Measurements from ENCODE around the gene MICAL3.
"Not testable (repeated sequence)": the region's sequence is repeated elsewhere in the genome, so short reads cannot be mapped to it uniquely, and the experiment has no call there.

MICAL3 gene

GRCh38 chr22:17774206-17774925 lies 250.0 kb downstream of the MICAL3 start, which contains the start of gene BID:
Gene BID (minus strand): TSS chr22:17774469. CDS start chr22:17750116, 24,353 bp downstream.
- no peak for DNase-seq

DNA sequence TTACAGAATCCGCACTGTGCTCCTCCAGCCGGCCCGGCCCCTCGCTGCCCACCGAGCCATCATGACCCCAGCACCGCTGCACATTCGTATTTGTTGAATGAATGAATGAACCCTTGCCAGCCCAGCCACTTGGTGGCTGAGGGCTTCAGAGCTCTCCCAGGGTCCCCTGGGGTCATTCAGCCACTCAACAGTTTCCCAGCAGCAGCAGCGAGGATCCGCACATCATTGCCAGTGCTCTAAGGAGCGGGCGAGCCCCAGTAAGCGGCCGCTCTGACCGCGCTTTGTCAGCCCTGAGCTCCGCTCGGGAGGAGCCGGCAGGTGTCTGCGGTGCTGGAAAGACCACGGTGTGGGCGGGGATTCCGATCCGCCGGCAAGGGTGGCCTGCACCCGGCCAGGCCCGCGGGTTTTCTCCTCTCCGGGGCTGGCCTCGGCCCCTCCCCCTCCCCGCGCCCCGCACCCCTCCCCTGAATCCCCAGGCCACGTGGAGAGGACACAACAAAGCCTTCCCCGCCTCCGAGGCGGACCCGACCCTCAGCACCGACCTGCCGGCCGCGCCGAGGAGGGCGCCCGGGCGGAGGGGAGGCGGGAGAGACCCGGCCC lies 250.7 kb downstream of the MICAL3 start:
- DNase-seq, result peak; percentile 16

- no peak for DNase-seq
These were observed 251.3 kb downstream of the MICAL3 start for GRCh38 chr22:17772958-17773605.

- no peak for DNase-seq
These were observed 252.0 kb downstream of the MICAL3 start for GRCh38 chr22:17772249-17772957.

DNA sequence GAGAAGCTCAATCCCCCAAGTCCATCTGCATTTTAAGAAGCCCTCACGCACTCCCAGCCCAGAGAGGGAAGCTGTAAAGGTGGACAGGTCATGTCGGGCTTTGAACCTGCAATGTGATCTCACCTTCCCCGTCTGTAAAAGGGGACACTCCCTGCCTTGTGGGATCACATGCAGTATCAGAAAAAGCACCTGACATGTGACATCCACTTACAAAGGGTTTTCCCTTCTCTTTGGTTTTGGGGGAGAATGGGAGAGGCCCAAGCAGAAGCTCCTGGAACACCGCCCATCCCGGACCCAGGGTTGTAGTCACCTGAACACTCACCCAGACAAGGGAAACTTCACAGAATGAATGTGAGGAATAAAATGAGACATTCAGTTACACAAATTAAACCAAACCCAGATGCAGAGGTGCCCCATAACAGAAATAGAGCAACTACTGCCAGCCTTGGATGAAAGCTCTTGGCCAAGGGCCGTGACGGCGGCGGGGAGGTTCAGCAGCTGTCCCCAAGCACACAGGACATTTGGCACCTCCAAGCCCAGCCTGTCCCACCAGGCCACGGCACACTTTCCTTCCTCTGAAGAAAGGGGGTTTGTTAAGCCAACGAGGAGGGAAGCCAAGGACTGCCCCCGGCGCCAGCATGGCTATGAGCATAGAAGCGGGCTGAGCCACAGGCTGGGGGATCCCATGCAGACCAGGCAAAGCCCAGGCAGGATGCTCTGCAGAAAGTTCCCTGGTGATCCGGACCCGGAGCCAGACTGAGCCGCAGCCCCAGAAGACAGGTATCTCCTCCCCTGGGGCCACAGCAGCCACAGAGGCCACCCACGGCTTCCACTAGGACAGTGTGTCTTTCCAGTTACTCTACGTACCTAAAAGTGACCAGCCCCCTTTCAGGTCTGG lies 253.9 kb downstream of the MICAL3 start:
- no peak for DNase-seq

DNA sequence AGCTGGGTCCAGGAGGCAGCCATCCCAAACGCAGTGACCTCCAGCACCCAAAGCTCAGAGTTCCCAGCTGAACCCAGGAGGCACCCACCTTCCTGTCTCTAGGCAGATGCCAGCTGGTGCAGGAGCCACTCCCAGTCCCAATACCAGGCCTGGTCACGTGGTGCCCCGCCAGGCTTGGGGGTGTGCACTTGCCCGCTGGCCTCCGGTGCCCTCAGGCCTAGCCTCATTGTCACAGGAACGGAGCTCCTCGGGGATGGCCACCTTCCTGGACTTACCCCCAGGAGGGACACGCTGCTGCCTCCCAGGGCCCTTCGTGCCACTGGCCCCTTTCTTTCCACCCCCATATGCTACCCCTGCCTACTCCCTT lies 254.7 kb downstream of the MICAL3 start:
- DNase-seq, result no peak

- no peak for DNase-seq
These were observed 255.2 kb downstream of the MICAL3 start for GRCh38 chr22:17769013-17769715.

DNA sequence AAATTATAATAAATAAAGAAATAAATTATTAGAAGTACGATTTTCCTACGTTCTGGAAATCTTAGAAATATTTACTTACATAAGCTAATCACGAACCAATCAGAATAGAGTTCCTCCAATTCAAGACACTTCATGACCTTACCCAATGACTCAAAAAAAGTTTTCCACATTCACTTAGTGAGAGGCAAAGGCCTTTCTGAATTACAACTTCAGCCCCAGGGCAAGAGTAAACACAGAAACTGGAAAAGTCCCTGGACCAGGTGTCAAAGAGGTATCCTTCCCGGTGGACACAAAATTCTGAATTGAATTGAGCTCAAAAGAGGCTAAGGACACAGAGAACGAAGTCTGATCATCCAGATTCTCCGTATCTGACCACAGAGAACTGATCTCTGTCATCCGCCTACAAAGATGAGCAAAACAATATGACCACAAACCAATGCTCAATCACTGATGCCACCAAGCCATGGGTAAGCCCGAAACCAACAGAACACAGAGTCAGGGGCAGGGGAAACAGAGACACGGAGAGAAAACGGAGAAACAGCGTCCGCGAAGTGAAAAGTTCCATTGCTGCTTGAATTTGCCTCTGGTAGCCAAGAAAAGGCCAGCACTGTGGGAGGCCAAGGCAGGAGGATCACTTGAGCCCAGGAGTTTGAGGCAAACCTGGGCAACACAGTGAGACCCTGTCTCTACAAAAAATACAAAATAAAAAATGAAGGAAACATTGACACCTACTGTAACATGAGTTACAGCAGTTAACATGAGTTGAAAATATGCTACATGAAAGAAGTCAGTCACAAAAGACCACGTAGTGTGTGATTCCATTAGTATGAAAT lies 256.9 kb downstream of the MICAL3 start:
- DNase-seq, result no peak

GRCh38 chr22:17764852-17765251 lies 259.5 kb downstream of the MICAL3 start:
- DNase-seq, result not testable (repeated sequence)

- DNase-seq, result no peak
These were observed 260.3 kb downstream of the MICAL3 start for GRCh38 chr22:17764036-17764435.

DNA sequence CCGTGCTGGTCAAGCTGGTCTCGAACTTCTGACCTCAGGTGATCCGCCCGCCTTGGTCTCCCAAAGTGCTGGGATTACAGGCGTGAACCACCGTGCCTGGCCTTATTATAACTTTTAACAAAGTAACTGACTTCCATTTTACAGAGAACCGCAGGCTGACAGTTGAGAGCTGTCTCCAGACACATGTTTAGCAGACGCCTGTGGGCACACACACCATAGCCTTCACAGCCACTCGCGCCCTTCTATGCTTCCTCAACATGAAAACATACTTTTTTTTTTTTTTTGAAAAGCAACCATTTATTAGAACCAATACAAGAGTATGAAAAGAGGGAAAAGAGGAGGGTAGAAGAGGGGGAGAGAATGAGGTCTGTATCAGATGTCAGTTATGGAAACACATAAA lies 260.9 kb downstream of the MICAL3 start:
- DNase-seq, result not testable (repeated sequence)

GRCh38 chr22:17761138-17761488 lies 263.2 kb downstream of the MICAL3 start:
- DNase-seq, result no peak

DNA sequence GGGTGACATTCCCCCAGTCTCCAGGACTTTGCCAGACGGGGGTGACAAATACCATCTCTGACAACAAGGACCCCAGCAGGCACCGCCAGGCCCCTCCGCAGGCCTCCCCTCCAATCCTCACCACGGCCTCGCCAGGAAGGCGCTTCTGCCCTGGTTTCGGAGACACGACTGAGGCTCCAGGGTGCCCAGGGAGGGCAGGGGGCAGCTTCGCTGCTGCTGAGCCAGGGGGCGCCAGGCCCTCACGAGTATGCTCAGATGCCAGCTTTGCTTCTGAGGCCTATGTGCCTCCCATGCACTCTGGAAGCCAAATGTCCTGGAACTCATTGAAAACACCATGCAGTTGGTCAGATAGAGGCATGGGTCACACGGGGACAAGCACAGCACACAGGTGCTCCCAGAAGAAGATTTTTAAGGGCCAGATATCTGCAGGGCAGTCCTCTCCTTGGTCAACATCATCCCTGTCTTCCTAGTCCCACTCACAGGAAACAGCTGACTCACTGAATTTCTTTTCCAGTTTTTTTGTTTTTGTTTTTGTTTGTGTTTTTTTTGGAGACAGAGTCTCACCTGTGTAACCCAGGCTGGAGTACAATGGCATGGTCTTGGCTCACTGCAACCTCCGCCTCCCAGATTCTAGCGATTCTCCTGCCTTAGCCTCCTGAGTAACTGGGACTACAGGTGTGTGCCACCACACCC lies 270.0 kb downstream of the MICAL3 start:
- no peak for DNase-seq

- DNase-seq, result no peak
These were observed 270.9 kb downstream of the MICAL3 start for GRCh38 chr22:17753401-17753989.

DNA sequence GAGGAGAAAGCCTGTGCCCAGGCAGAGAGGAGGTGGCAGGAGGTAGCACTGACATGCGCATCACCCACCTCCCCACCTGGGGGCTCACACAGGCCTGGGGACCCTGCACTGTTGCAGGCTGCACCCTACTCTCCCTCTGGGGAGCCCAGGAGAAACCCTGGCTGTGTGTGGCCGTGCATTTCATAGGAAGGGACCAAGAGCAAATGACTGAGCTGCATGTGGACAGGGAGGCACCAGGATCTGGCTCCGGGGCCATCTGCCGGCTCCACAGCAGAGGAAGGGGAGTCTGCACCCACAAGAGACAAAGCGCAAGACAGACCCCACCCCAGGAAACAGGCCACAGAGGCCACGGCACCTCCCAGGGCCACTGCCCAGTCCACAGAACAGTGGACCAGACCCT lies 272.8 kb downstream of the MICAL3 start:
- DNase-seq, result no peak

GRCh38 chr22:17749605-17750395 lies 274.6 kb downstream of the MICAL3 start:
- no peak for DNase-seq

GRCh38 chr22:17748555-17749353 lies 275.6 kb downstream of the MICAL3 start:
- no peak for DNase-seq

- no peak for DNase-seq
These were observed 277.4 kb downstream of the MICAL3 start for GRCh38 chr22:17746916-17747315.

Data from NCI-H748 treated with DMSO at 0.1 percent for 48 hours (cell line).